NCI-H1436 (cell line): Measurements from ENCODE around the gene MMD.
"Not testable (repeated sequence)": the region's sequence is repeated elsewhere in the genome, so short reads cannot be mapped to it uniquely, and the experiment has no call there.

Experiments used
- DNase-seq: peaks from one replicate; lab custom pipeline; 2025; lab: John Stamatoyannopoulos, UW

MMD gene

GRCh38 chr17:55443904-55444303 lies 22.3 kb upstream of the MMD start:
- DNase-seq, result no peak

DNA sequence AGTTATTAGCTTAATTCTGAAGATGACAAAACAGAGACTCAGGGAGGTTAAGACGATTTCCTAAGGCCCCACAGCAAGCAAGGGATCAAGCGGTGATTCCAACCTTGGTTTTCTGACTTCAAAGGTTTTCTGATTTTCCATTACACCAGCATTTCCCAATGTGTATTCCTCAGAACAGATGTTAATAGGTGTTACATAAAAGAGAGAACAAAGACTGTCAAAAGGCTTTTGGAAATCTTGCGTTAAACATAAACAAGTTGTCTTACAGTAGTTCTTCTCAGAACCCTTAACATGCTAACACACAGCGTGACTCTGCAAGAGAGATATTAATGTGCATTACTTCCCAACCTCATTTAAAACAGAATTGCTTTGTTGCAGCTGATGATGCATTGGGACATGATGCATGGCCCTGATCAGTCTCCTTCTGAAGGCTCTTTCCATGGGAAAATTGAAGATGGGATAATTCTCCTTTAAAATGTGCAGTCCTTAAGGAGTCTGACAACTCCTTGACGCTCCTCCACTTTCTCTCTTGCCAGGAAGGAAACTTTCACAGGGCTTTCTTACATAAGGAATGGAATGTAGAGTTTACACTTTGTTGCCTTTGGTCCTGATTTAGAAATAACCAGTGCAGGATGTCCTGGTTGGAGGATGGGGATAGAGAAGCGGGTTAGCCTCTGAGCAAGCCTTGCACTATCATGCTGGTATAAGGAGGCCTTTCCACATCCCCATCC lies 21.5 kb upstream of the MMD start:
- no peak for DNase-seq

GRCh38 chr17:55442462-55442861 lies 20.8 kb upstream of the MMD start:
- no peak for DNase-seq

GRCh38 chr17:55441544-55441943 lies 19.9 kb upstream of the MMD start:
- DNase-seq, result no peak

GRCh38 chr17:55440391-55440790 lies 18.8 kb upstream of the MMD start:
- no peak for DNase-seq

DNA sequence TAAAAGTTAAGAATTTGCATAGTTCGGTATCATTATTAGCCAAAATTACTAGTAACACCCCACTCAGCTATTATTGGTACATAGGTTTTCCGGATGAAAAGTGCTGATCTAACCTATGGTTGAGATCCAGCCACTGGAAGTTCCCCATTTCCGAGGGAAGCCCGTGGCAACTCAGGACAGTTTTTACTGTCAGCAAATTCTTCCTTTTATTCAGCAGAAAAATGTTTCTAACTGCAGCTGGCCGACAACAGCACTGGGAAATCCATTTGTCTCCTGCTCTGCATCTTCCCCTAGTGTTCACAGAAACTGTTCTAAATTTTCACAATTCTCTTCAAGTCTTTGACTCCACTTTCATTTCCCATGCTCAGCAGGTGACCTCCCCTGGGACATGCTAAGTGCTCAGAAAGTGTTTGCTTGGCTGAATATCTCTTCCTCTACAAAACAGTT lies 15.5 kb upstream of the MMD start:
- DNase-seq, result peak; percentile 64

- no peak for DNase-seq
Measured at GRCh38 chr17:55436224-55437158, 14.9 kb upstream of the MMD start.

DNA sequence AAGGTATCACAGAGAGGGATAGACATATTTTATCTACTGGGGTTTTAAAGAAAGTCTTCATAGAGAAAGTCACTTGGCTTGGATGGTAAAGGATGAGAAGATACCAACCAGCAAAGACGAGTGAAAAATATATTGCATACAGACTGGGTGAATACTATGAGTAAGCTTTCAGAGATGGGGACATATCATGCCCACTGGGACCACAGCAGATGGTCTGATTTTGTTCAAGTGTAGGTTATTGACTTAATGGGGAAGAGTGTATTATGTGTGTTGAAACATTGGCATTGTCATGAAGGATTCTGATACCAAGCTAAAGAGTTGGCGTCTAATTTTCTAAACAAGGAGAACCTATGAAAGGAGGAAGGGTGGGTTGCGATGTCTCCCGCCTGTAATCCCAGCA lies 13.8 kb upstream of the MMD start:
- DNase-seq, result no peak

GRCh38 chr17:55434721-55435120 lies 13.1 kb upstream of the MMD start:
- DNase-seq, result no peak

DNA sequence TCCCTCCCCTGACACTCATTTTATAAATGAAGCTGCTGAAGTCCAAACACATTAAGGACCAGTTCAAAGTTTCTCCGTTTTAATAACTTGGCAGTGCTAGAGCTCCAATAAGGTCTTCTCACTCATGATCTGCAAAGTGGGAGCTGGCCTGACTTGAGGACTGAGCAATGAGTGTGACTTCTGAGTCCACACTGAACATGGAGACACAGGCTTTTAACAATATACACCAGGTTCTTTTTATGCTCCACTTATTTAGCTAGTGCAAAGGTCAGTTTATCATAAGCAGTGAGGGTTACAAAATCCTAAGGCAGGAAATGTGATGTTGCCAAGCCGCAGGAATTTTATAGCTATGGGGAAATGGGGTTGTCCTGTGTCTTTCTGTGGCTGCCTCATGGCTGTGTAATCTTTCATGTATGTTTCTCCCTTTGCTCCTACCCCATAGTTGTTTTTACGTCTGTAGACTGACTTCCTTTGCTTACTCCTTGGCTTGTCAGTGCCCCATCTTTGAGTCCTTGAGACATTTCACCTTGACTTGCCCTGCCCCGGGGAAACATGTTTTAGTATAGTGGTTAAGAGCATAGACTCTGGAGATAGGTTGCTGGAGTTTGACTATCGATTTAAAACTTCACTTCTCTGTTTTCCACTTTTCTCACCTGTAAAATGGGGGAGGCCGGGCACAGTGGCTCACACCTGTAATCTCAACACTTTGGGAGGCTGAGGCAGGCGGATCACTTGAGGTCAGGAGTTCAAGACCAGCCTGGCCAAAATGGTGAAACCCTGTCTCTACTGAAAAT lies 12.2 kb upstream of the MMD start:
- no peak for DNase-seq

GRCh38 chr17:55433029-55433628 lies 11.5 kb upstream of the MMD start:
- no peak for DNase-seq

GRCh38 chr17:55432358-55433028 lies 10.9 kb upstream of the MMD start:
- no peak for DNase-seq

DNA sequence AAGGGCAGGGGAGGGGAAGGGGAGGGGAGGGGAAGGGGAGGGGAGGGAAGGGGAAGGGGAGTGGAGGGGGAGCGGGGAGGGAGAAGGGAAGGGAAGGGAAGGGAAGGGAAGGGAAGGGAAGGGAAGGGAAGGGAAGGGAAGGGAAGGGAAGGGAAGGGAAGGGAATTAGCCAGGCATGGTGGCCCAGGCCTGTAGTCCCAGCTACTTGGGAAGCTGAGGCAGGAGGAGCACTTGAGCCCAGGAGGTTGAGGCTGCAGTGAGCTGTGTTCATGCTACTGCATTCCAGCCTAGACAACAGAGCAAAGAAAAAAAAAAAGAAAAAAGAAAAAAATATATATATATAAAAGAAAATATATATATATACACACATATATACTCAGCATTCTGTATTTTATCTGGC lies 10.3 kb upstream of the MMD start:
- not testable (repeated sequence) for DNase-seq

GRCh38 chr17:55430541-55431288 lies 9.1 kb upstream of the MMD start:
- DNase-seq, result no peak

GRCh38 chr17:55427587-55427882 lies 5.9 kb upstream of the MMD start:
- DNase-seq, result no peak

DNA sequence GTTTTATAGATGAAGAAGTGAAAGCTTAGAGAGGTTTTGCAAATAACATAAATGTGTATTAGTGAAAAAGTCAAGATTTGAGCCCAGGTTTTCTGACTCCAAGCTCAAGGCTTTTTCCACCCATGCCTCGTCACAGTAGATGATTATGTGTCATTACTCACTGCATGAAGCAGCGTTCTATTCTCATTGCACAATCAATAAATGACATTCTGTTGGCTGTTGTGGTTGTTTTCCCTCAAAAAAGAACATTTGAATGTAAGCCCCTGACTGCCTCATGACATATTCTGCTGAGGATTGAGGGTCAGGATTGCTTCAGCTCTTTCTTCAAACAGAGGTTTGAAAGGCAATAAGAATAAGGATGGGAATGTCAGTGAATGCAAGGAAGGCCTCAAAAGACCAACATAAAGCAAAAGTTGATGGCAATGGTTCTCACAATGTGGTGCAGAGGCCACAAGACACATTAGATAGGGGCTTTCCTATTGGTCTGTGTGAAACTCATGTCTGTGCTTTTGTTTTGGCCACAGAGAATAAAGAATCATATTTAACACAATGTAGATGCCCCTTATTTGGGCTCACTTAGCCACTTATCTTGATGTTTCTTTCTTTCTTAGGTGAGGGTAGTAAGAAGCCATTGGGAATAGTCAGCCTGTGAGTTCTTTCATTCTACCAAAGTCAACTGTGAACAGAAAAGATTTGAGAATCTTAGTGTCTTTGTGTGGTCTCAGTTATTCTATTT lies 5.4 kb upstream of the MMD start:
- DNase-seq, result no peak

DNA sequence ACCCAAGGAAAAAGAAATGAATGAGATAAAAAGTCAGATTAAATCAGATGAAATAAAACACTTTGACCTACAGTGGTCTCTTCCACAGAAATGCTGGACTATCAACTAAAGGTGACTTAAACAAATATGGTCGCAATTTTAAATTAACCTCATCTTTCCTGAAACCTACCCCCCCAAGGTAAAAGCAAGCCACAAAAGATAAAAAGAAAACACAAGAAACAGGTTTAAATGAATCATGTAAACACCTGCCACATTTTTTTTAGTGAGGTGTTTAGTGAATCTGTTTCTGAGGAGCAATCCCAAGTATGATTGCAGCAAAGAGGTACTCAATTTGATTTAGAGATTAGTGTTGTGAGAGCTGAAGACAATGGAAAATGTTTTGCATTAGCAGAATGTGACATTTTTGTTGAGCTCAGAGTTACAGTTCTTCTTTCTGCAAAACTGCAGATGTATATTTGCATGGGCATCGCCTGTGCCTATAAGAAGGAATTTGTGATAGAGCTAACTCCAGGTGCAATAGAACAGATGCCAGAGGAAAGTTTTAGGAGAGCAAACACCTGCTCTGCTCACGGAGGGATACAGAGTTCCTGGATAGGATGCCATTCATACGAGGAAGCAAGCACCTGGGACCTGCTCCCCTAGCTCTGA lies 3.4 kb upstream of the MMD start:
- no peak for DNase-seq

DNA sequence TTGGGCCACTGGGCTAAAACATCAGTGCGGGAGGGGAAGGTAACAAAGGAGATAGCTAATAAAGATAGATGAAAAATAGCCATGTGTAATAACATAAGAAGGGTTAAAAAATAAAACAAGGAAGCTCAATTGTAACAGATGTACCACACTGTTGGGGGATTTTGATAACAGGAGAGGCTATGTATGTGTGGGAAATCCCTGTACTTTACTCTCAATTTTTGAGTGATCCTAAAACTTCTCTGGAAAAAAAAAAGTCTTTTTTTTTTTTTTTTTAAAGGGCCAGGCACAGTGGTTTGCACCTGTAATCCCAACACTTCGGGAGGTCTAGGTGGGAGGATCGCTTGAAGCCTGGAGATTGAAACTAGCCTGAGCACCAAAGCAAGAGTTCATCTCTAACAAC lies 1.9 kb upstream of the MMD start:
- DNase-seq, result no peak

- DNase-seq, result not testable (repeated sequence)
Measured at GRCh38 chr17:55422828-55423164, 1.2 kb upstream of the MMD start.

DNA sequence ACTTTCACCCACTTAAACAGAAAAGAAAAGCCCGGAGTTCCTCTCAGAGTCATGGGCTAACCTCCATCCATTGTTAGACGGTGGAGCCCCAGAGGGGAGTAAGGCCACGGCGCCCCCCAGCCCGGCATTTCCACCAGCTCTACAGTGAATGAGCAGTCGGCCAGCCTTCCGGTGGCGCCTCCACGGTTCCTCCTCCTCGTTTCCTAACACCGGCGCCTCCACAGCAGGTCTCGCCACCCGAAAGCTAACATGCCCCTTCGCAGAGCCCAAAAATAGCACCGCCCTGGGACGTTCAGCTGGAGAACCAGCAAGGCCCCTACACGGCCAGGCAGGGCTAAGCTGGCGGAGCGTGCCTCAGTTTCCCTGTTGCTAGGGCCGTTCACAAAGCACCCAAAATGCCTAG lies 858 bp downstream of the MMD start:
- DNase-seq, result peak; percentile 22
